Measurements from ENCODE around the gene NUDC.

GRCh38 chr1:26913389-26913753 lies 8.2 kb upstream of the NUDC start:
- TF ChIP-seq EP300 (IDR thresholded peaks at IDR 0.05) (no peak), CTCF (IDR thresholded peaks at IDR 0.05) (no peak), POLR2A (IDR thresholded peaks at IDR 0.05) (no peak)

Data from suprapubic skin (tissue), 3 donors.